GM21526 (cell line): ENCODE measurements around the gene ENTR1.
"Not testable (repeated sequence)": the region's sequence is repeated elsewhere in the genome, so short reads cannot be mapped to it uniquely, and the experiment has no call there.

ENCODE experiments used
- ATAC-seq: cut with Tn5 transposase; IDR thresholded peaks from one replicate; pipeline ENCODE4 v1.9.1; 2021; ENCODE audit warnings: moderate library complexity; ENCODE audit not compliant: unreplicated experiment, low FRiP score

The ENTR1 gene

DNA sequence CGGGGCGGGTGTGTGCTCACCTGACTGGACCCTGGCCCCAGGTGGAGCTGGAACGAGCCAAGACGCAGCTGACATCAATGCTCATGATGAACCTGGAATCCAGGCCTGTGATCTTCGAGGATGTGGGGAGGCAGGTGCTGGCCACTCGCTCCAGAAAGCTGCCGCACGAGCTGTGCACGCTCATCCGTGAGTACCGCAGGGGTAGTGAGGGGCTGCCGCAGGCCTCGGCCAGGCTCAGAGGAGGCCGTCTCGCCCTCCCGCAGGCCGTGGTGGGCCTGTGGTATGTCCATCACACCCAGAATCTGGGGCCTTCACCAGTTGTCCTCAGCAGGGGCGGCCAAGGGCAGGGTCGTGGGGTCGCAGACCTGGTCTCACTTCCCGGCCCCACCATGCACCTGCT, 11.4 kb upstream of the ENTR1 start:
- no peak for ATAC-seq

DNA sequence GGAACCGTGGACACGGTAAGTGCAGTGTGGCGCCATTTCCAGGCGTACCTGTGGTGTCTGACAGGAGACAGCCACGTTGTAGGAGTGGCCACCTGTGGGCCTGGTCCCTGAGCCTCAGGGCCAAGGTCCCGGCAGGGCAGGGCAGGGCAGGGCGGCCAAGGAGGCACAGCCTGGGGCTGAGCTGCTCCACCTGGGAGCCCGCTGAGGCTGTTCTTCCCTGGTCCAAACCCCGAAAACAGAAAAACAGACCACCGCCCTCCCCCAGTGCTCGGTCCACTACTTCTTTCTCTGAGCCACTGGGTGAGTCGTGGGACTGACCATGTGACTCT, 8.6 kb upstream of the ENTR1 start:
- no peak for ATAC-seq

DNA sequence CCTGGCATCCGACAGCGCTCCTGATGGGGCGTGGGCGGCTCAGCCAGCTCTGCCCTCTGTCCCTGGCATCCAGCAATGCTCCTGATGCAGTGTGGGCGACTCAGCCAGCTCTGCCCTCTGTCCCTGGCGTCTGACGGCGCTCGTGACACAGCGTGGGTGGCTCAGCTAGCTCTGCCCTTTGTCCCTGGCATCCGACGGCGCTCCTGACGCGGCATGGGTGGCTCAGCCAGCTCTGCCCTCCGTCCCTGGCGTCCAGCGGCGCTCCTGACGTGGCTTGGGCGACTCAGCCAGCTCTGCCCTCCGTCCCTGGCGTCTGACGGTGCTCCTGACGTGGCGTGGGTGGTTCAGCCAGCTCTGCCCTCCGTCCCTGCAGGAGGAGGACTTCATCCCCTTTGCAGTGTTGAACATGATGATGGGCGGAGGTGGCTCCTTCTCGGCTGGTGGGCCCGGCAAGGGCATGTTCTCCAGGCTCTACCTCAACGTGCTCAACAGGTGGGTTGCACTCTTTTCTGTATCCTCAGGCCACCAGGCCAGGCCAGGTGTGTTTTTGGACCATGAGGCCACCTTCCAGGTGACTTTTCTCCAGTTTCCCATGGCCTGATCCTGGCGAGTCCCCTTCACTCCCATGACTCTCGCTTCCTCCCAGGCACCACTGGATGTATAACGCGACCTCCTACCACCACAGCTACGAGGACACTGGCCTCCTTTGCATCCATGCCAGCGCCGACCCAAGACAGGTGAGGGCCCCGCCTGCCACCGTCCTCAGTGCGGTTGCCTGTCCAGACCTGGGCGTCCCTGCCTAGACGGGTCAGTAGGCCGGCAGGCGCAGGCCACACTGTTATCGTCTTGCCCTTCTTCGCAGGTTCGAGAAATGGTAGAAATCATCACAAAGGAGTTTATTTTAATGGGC, 8.0 kb upstream of the ENTR1 start:
- ATAC-seq = no peak

DNA sequence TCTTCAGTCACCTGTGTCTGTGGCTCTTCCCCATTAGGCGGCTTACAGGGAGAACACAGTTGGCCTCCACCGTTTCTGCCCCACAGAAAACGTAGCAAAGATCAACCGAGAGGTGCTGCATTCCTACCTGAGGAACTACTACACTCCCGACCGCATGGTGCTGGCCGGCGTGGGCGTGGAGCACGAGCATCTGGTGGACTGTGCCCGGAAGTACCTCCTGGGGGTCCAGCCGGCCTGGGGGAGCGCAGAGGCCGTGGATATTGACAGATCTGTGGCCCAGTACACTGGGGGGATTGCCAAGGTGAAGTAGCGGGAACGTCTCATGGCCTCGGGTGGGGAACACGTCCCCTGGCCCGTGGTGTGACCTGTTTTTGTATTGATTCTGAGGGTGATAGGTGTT, 6.5 kb upstream of the ENTR1 start:
- no peak for ATAC-seq

DNA sequence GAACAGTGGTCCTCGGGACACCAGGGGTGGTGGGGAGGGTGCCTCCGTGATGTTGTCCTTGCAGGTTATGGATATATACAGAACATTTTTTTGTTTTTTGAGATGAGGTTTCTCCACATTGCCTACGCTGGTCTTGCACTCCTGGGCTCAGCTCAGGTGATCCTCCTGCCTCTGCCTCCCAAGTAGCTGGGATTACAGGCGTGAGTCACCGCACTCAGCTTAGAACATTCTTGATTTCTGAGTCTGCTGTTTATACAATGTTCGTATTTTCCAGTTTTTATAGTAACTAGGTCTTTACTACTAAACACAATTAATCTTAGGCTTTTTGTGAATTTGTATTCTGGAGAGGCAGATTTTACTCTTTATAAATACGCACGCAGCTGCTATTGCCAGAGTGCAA, 6.0 kb upstream of the ENTR1 start:
- ATAC-seq = no peak

DNA sequence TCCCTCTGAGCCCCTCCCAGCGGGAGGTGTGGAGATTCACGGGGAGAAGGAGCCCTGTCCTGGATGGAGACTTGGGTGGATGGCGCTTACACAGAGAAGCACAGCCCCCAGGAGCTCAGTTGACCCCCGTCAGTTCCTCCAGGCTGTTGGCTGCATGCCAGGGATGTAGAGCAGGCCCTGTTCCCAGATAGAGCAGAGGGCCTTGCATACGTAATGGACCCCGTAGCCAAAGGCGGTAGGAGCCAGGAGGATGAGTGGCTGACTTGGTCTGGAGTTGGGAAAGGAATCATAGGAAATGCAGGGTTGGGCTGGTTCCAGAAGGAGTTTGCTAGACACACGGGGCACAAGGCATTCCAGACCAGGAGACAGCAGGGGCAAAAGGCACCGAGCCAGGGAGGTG, 2.5 kb upstream of the ENTR1 start:
- ATAC-seq = no peak

DNA sequence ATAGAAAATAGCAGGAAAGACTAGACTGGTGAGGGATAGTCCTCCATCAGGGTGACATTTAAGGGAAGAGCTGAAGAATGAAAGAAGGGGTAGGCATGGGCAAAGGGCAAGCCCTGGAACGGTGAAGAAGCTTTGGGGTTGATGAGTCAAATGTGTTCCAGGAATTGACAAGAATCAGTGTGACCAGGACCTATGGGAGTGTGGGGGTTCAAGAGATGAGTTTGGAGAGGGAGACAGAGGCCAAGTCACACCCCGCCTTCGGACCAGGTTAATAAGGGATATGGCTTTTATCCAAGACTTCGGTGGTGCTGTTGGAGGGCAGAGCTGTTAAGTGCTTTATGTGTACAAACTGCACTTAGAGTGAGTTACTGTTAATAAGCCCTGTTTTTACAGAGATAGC, 964 bp upstream of the ENTR1 start:
- no peak for ATAC-seq

DNA sequence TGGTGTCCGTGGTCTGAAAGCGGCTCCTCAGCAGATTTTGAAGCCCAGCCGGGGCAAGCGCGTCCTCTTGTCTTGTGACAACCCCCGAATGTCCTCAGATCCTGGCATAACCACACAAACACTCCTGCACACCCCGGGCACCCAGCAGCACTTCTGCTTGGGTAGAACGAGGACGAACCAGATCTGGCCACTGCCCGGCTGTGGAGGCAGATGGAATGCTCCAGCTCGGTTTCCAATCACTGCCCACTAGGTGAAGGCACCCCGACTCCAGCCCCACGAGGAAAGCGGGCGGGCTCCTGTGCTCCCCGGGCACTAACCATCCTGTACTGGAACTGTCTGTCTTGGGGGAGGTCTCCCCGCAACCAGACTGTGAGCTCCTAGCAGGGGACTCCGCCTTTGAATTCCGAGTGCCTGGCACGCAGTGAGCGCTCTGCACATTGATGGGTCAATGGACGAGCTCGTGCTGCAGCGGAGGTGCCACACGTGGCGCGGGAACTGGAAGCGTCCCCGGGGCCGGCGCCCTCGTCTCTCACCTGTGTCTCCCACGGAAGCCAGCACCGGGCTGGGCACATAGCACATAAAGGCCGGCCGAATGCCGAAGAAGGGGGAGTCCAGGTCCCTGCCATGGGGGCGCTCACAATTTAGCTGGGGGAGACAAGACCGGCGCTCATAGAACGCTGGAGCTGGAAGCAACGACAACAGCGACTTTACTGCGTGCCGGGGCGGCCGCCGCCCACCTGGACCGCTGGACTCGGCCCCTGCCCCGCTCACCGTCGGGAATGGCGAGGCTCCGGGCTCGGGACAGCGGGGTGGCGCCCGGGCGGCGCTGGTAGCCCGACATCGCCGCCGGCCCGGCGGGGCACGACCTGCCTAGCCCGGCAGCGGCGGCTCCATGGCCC, 608 bp downstream of the ENTR1 start:
- peak; percentile 26 for ATAC-seq

DNA sequence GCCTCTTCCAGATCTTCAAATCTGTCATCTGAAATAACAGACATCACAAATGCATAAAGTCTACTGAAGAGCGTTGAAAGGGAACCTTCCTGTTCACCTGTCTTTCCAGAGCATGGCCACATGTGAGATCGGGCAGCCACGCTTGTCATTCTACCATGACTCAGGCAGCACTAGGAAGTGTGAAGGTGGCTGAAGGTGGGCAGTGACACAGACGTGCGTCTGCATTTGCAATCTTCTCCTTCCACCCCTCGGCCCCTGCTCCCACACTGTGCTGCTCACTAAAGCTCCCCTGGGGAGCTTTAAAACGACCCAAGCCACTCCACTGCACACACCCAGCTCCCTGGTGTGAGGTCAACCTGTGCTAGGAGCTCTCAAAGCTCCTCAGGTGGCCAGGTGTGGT, 2.5 kb downstream of the ENTR1 start:
- ATAC-seq = no peak

DNA sequence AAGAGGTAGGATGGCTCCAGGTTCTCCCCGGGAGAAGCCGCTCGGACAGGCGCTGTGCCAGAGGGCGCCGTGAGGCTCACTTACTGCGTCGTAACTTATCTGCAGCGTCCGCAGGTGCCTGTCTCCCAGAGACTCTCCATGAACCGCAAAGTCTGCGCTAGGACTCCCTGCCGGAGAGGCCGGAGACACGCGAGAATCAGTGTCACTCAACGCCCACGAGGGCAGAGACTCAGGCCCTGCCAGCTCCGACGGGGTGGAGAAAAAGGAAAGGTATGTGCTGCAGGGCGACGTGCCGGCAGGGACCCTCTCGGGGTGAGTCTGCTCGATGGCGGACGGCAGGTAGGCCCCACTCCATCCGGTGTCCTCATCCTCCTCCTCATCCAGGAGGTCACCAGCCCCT, 3.4 kb downstream of the ENTR1 start:
- ATAC-seq = not testable (repeated sequence)

DNA sequence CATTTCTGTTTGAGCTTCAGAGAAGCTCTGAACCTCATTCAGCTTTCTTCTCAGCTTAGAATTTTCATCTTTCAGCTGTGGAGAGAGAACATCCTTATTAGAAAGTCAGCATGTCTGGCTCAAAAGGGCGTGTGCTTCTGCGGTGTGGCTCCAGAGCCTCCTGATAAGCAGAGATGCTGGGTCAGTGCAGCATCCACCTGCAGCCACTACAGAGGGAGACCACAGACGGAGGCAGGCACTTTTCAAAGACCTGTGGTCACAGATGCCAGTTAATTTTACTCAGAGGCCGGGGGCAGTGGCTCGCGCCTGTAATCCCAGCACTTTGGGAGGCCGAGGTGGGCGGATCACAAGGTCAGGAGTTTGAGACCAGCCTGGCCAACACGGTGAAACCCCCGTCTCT, 4.5 kb downstream of the ENTR1 start:
- ATAC-seq = not testable (repeated sequence)

DNA sequence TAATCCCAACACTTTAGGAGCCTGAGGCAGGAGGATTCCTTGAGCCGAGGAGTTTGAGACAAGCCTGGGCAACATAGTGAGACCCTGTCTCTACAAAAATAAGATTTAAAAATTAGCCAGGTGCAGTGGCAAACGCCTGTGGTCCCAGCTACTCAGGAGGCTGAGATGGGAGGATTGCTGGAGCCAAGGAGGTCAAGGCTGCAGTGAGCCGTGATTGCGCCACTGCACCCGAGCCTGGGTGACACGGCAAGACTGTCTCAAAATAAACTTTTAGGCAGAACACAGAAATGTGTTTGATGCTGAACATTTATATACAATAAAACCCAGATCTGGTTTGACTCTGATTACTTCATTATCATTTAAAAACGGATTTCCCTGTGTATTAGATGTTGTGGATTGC, 4.9 kb downstream of the ENTR1 start:
- no peak for ATAC-seq

DNA sequence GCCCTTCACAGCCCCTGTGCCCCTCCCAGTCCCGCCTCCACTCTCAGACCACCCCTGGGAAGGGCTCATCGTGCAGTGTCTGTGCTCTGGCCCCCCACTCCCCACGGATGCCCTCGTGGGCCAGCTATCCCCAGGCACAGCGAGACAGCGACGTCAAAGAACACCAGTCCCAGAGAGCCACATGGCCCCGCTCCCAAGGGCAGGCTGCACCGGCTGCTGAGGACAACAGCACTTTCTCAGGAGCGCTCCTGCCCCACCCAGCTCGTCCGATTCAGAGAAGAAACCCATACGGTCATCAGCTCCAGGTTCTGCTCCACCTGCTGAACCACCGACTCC, 5.6 kb downstream of the ENTR1 start:
- no peak for ATAC-seq

DNA sequence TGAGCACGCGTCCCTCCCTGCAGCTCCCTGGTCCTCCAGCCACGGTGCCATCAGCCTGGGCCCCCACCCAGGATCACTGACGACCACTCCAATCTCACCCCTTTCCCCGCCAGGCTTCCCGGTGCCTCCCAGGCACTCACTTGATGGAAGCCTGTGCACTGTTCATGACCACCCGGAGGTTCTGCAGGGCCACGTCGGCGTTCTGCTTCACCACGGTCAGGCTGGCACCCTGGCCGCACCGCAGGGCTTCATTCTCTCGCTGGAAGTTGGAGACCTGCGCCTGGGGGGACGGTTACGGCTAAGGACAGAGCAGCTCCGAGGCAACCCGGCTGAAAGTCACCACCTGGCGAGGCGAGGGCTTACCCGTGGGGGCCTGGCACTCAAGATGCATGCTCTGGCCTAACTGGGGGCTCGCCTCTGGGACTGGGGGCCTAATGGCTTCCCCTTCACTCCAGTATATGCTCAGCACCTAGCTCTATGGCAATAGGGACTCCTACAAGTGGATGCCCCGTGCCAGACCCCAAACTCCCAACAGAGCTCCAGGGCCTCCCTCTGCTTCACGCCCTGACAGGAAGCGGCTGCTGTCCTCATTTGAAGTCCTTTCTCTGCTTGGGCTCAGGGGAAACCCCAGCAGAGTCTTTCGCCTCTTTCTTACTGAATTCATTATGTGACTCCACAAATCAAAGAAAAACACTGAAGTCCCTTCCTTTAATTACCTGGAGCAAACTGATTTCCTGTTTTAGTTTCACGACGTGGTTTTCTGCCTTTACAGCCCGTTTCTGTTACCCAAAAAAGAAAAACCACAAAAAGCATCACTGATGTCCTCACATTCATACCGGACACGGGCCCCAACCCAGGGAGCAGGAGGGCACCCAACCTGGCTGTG, 6.3 kb downstream of the ENTR1 start:
- no peak for ATAC-seq

DNA sequence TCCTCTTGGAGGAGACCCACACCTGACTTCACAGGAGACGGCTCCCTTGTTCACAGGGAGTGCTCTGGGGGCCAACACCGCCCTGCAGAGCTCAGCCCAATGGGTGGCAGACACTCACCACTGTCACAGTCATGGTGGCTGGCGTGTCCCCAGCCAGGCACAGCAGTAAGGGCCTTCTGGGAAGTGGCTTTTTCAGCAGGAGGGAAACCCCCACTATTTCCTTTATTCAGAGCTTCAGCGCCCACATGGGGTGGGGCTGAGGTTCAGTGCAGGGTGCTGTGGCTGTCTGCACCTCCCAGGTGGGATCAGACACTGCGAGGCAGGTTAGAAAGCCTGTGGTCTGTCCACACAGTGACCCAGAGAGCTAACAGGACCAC, 6.9 kb downstream of the ENTR1 start:
- ATAC-seq = no peak

DNA sequence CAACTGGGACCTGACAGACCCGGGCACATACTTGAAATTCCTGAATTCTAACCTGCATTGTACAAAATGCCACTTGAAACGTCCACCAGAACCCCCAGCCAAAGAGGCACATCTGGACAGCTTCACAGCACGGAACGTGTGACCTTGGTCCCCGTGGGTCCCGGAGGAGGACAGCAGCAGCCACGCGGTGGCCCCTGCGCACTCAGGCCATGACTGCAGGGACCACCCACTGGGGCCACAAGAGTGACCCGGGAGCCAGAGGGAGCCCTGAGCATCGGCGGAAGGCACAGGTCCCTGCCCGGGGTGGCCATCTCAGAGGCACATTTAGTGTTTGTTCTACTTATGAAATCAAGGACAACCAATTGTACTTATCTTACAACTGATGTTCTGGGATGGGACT, 8.3 kb downstream of the ENTR1 start:
- ATAC-seq = no peak

DNA sequence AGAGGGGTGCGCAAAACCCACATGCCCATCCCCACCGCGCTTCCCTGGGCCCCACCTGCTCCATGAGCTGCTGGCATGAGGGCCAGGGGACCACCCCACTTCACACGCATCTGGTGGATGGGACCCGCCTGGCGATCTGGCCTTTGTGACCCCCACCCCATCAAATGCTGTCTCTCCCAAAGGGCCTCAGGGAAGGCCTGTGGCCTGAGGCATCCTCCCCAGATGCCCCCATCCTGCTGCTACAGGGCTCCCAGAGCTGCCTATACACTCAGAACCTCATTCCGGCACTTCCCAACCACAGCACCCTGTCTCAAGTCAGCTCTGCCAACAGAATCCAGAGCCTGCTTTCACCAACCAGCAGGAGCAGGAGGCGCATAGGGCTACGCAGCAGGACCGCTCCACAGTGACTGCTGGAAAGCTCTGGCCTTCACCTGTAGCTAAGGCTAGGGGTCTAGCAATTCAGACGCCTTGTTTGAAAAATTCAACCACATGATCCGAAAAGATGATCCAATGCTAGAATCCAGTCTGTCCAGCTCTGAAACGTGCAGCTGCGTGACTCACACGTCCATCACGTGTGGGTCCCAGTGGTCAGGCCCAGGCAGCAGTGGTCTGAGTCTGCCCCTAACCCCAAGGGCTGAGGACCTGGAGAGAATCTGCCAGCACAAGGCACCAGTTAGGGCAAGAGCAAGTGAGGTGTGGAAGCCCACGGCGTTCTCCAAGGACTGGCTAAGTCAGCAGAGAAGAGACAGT, 9.1 kb downstream of the ENTR1 start:
- no peak for ATAC-seq

DNA sequence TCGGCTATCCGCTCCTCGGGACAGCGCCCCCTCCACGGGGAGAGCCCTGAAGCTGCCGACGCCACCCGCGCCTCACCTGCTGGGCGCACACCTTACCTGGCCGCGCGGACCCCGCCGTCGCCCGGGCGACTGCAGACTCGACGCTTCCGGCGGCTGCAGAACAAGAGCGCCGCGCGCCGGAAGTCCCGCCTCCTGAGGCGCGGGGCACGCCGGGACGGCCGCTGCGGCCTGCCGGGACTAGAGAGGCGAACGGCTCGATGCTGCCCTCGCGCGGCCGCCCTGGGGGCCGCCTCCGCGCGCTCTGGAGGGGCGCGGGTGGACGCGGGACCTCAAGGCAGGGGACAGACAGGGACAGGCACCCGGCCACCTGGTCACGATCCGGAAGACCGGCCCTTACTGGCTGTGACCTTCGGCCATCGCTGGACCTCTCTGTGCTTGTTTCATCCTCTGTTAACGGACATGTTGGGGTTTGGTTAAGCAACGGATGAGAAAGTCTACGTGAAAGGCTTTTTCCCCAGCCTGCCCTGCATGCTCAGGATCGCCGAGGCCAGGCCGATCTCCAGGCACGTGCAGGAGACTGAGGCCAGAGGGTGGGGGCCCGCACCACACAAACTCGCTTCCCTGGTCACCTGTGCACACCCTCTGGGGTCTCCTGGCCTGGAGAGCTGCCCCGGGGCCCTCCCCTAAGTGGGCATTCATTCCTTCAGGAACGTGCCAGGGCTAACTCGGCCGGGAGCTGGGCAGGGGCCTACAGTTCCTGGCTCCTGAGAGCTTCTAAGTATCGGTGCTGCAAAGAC, 10.2 kb downstream of the ENTR1 start, which contains the start of gene SNAPC4:
SNAPC4 (minus strand) TSS at position 133 of the 797 bp plus-strand sequence. CDS start 1,742 bp downstream, outside the sequence.
- peak; percentile 66 for ATAC-seq
